SH-SY5Y (cell line): ENCODE results near the gene RPL27A.

Experiments
- GATA2 ChIP-seq: IDR thresholded peaks from 2 replicates; pipeline ENCODE4 v1.6.1; 2011; ENCODE audit warnings: mild to moderate bottlenecking, low read depth, low read length
- GATA3 ChIP-seq: IDR thresholded peaks from 2 replicates; pipeline ENCODE4 v1.6.1; 2011; ENCODE audit warnings: low read depth, mild to moderate bottlenecking, low read length, moderate library complexity

DNA sequence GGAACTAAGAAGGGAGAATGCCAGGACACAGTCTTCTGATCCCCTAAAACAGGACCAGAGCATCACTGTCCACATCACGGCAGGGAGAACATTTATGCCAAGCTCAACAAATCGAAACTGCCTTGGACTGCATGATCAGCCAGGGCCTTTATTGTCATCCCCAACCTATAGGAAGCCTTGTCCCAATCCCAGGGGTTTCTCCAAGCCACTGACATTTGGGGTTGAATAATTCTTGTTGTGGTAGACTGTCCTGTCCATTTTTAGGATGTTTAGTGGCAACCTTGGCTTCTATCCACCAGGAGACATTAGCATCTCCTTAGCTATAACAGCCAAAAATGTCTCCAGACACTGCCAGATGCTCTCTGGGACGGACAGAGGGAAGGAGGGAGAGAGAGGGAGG is 37.1 kb downstream of the RPL27A start:
- no peak for TF ChIP-seq GATA3
- no peak for TF ChIP-seq GATA2
